K562 (cell line): Measurements from ENCODE around the gene TRMT10B. TPM values are rescaled to one million over a fixed set of nuclear protein-coding genes. Genes with fewer than 3 reads are reported as not detected.

Source experiments
- ARHGAP35 ChIP-seq: fragments of 450-650 bp; IDR thresholded peaks from 2 replicates; pipeline ENCODE4 v1.6.1; 2018; ENCODE audit not compliant: partially characterized antibody
- ARID1B ChIP-seq: fragments of 450-650 bp; IDR thresholded peaks from 2 replicates; pipeline ENCODE4 v1.6.1; 2016; ENCODE audit warnings: antibody characterized with exemption, mild to moderate bottlenecking, inconsistent platforms
- ARID3A ChIP-seq: IDR thresholded peaks from 2 replicates; pipeline ENCODE4 v1.6.1; 2012; ENCODE audit warnings: low read depth, low read length, improper control_type of control experiment, borderline replicate concordance
- ASH1L ChIP-seq: fragments of 450-650 bp; IDR thresholded peaks from 2 replicates; pipeline ENCODE4 v1.6.1; 2018; ENCODE audit warnings: borderline replicate concordance, mild to moderate bottlenecking, low read depth; ENCODE audit not compliant: partially characterized antibody
- CBX1 ChIP-seq: sonication (generic); IDR thresholded peaks from 2 replicates; pipeline ENCODE4 v1.6.1; 2016; ENCODE audit warnings: antibody characterized with exemption, low read depth, mild to moderate bottlenecking
- DMBX1 ChIP-seq: fragments of 250-450 bp; sonication (Bioruptor Pico); IDR thresholded peaks from 2 replicates; pipeline ENCODE4 v1.8.0; 2022; ENCODE audit warnings: inconsistent platforms, mild to moderate bottlenecking, moderate library complexity, borderline replicate concordance
- EP400 ChIP-seq: fragments of 450-650 bp; IDR thresholded peaks from 2 replicates; pipeline ENCODE4 v1.6.1; 2017; ENCODE audit warnings: antibody characterized with exemption, mild to moderate bottlenecking, moderate library complexity
- FOXK2 ChIP-seq, 2 experiments: fragments of 450-650 bp; IDR thresholded peaks in 1 of 2; conservative IDR thresholded peaks in 1 of 2; 2 replicates each; pipeline ENCODE4 v1.6.1; 2016; ENCODE audit warnings: low read depth in 2 of 2, mild to moderate bottlenecking in 1 of 2
- LCOR ChIP-seq: sonication (generic); formaldehyde crosslinking; IDR thresholded peaks from 2 replicates; pipeline ENCODE4 v1.8.0; 2022; ENCODE audit warnings: mild to moderate bottlenecking, missing genetic modification reagents
- MTA2 ChIP-seq: fragments of 450-650 bp; IDR thresholded peaks from 2 replicates; pipeline ENCODE4 v1.6.1; 2016; ENCODE audit warnings: low read depth
- NRF1 ChIP-seq, 2 experiments: fragments of 450-650 bp; IDR thresholded peaks in 1 of 2; conservative IDR thresholded peaks in 1 of 2; 2 replicates each; pipeline ENCODE4 v1.6.1; 2014; ENCODE audit warnings: mild to moderate bottlenecking in 2 of 2
- POLR2AphosphoS2 ChIP-seq: IDR thresholded peaks from 2 replicates; pipeline ENCODE4 v1.6.1; 2012; ENCODE audit warnings: low read length, improper control_type of control experiment
- SLC30A9 ChIP-seq: fragments of 250-450 bp; sonication (Bioruptor Pico); IDR thresholded peaks from 2 replicates; pipeline ENCODE4 v1.8.0; 2022; ENCODE audit warnings: mild to moderate bottlenecking, moderate library complexity
- TRIM24 ChIP-seq, 2 experiments: fragments of 450-650 bp; IDR thresholded peaks; 2 replicates each; pipeline ENCODE4 v1.6.1; 2016
- ZNF311 ChIP-seq: fragments of 250-450 bp; sonication (Bioruptor Pico); IDR thresholded peaks from 2 replicates; pipeline ENCODE4 v1.4.0; 2020; ENCODE audit warnings: mild to moderate bottlenecking, moderate library complexity
- ZNF431 ChIP-seq: sonication (generic); formaldehyde crosslinking; IDR thresholded peaks from 2 replicates; pipeline ENCODE4 v1.8.0; 2022; ENCODE audit warnings: mild to moderate bottlenecking, missing genetic modification reagents
- polyA plus RNA-seq, 8 experiments: library from polyadenylated mRNA; depleted of rRNA in 4 of 8; stranded (reverse) in 5 of 8; unstranded in 3 of 8; fragments of >200 nt; fragmentation: Nextera tagmentation in 2 of 8; fragmentation: Illumina TruSeq in 1 of 8; extraction: Ambion mirVana in 2 of 8; extraction: Trizol in 1 of 8; gene quantifications; 2 replicates each; pipeline versions ENCODE4 v1.2.1 to v1.2.3, GENCODE V29; 2011 to 2014; ENCODE audit warnings: inconsistent platforms in 1 of 8, missing spikeins in 1 of 8
- total RNA-seq, 7 experiments: library from RNA; depleted of rRNA in 6 of 7; stranded (reverse); fragments of >200 nt in 6 of 7; fragmentation: Illumina TruSeq in 2 of 7; extraction: Trizol in 2 of 7; gene quantifications; 2 replicates each; pipeline versions ENCODE4 v1.2.1 to v1.2.3, GENCODE V29; 2011 to 2021; ENCODE audit warnings: low replicate concordance in 1 of 7
- TF ChIP-seq, protein P1 (sequence below): sonication (generic); formaldehyde crosslinking; IDR thresholded peaks from 2 replicates; pipeline ENCODE4 v1.8.1; 2023; ENCODE audit warnings: missing genetic modification reagents, mild to moderate bottlenecking, borderline replicate concordance
- TF ChIP-seq, protein P2 (sequence below): fragments of 250-450 bp; sonication (Bioruptor Pico); IDR thresholded peaks from 2 replicates; pipeline ENCODE4 v1.5.0; 2020; ENCODE audit warnings: mild to moderate bottlenecking
- TF ChIP-seq, protein P3 (sequence below), 2 experiments: IDR thresholded peaks; 2 replicates each; pipeline ENCODE4 v1.6.1; 2011; ENCODE audit warnings: borderline replicate concordance in 1 of 2, control low read depth in 1 of 2, low read depth in 1 of 2, low read length in 1 of 2, mild to moderate bottlenecking in 1 of 2, mixed read lengths in 1 of 2, moderate library complexity in 1 of 2; ENCODE audit not compliant: insufficient read depth in 1 of 2, insufficient read length in 1 of 2, poor library complexity in 1 of 2, severe bottlenecking in 1 of 2; ENCODE audit errors: extremely low read depth in 1 of 2

Gene TRMT10B
- total and polyA plus RNA-seq, 9 of the 15 experiments (the other 6 are each of a cell fraction or from before 2014, with no cell fraction given), result 2.9 to 13.4 (median 7.0) TPM

GRCh38 chr9:37800631-37801286, 47.2 kb downstream of the TRMT10B start, which contains the start of gene DCAF10 (continued):
- peak; percentile 65; the same call in 1 of the 2 replicates for TF ChIP-seq ARID1B
- TF ChIP-seq, protein P1, sequence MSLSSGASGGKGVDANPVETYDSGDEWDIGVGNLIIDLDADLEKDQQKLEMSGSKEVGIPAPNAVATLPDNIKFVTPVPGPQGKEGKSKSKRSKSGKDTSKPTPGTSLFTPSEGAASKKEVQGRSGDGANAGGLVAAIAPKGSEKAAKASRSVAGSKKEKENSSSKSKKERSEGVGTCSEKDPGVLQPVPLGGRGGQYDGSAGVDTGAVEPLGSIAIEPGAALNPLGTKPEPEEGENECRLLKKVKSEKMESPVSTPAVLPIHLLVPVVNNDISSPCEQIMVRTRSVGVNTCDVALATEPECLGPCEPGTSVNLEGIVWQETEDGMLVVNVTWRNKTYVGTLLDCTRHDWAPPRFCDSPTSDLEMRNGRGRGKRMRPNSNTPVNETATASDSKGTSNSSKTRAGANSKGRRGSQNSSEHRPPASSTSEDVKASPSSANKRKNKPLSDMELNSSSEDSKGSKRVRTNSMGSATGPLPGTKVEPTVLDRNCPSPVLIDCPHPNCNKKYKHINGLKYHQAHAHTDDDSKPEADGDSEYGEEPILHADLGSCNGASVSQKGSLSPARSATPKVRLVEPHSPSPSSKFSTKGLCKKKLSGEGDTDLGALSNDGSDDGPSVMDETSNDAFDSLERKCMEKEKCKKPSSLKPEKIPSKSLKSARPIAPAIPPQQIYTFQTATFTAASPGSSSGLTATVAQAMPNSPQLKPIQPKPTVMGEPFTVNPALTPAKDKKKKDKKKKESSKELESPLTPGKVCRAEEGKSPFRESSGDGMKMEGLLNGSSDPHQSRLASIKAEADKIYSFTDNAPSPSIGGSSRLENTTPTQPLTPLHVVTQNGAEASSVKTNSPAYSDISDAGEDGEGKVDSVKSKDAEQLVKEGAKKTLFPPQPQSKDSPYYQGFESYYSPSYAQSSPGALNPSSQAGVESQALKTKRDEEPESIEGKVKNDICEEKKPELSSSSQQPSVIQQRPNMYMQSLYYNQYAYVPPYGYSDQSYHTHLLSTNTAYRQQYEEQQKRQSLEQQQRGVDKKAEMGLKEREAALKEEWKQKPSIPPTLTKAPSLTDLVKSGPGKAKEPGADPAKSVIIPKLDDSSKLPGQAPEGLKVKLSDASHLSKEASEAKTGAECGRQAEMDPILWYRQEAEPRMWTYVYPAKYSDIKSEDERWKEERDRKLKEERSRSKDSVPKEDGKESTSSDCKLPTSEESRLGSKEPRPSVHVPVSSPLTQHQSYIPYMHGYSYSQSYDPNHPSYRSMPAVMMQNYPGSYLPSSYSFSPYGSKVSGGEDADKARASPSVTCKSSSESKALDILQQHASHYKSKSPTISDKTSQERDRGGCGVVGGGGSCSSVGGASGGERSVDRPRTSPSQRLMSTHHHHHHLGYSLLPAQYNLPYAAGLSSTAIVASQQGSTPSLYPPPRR, result no peak
- TF ChIP-seq DMBX1 (CRISPR knock-in tag), result peak; percentile 57
- peak; percentile 62; the same call in 1 of the 2 replicates for TF ChIP-seq ARID3A
- peak; percentile 67 to 72; a peak in 2 of 4 replicates for TF ChIP-seq FOXK2 (conservative IDR thresholded peaks at IDR 0.05 in 1 of 2, IDR thresholded peaks at IDR 0.05 in 1 of 2; ENCODE audit: low read depth in 2 of 2)
- no peak for TF ChIP-seq SLC30A9
- TF ChIP-seq EP400, result peak; percentile 94
- TF ChIP-seq ARHGAP35, result no peak
- peak; percentile 66; the same call in 1 of the 2 replicates for TF ChIP-seq ZNF431 (CRISPR knock-in tag)
- TF ChIP-seq CBX1, result peak; percentile 93
- TF ChIP-seq, protein P2, sequence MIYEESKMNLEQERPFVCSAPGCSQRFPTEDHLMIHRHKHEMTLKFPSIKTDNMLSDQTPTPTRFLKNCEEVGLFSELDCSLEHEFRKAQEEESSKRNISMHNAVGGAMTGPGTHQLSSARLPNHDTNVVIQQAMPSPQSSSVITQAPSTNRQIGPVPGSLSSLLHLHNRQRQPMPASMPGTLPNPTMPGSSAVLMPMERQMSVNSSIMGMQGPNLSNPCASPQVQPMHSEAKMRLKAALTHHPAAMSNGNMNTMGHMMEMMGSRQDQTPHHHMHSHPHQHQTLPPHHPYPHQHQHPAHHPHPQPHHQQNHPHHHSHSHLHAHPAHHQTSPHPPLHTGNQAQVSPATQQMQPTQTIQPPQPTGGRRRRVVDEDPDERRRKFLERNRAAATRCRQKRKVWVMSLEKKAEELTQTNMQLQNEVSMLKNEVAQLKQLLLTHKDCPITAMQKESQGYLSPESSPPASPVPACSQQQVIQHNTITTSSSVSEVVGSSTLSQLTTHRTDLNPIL, result no peak
- TF ChIP-seq TRIM24 (IDR thresholded peaks at IDR 0.05), result peak; percentile 5 to 100; a peak in 3 of 4 replicates
- no peak for TF ChIP-seq ZNF311 (CRISPR knock-in tag)
- peak; percentile 98 for TF ChIP-seq LCOR
- TF ChIP-seq ASH1L, result no peak
- no peak; the same call in 1 of the 2 replicates for TF ChIP-seq MTA2
- TF ChIP-seq, protein P3, sequence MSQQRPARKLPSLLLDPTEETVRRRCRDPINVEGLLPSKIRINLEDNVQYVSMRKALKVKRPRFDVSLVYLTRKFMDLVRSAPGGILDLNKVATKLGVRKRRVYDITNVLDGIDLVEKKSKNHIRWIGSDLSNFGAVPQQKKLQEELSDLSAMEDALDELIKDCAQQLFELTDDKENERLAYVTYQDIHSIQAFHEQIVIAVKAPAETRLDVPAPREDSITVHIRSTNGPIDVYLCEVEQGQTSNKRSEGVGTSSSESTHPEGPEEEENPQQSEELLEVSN (IDR thresholded peaks at IDR 0.05; ENCODE audit: borderline replicate concordance in 1 of 2, extremely low read depth in 1 of 2, insufficient read depth in 1 of 2, insufficient read length in 1 of 2, low read depth in 1 of 2, low read length in 1 of 2, poor library complexity in 1 of 2, severe bottlenecking in 1 of 2), result peak; percentile 56 to 85
- no peak for TF ChIP-seq NRF1 (conservative IDR thresholded peaks at IDR 0.05 in 1 of 2, IDR thresholded peaks at IDR 0.05 in 1 of 2)
- TF ChIP-seq POLR2AphosphoS2, result no peak
